K562 (cell line): ENCODE data around the gene SBNO1. TPM values are rescaled to one million over a fixed set of nuclear protein-coding genes. Genes with fewer than 3 reads are reported as not detected.

Experiments
- ARID1B ChIP-seq: fragments of 450-650 bp; IDR thresholded peaks from 2 replicates; pipeline ENCODE4 v1.6.1; 2016; ENCODE audit warnings: antibody characterized with exemption, mild to moderate bottlenecking, inconsistent platforms
- ATF6 ChIP-seq: sonication (generic); formaldehyde crosslinking; IDR thresholded peaks from 2 replicates; pipeline ENCODE4 v1.4.0; 2020; ENCODE audit warnings: mild to moderate bottlenecking, missing genetic modification reagents
- E2F6 ChIP-seq, 2 experiments: IDR thresholded peaks; 2 replicates each; pipeline ENCODE4 v1.6.1; 2011; ENCODE audit warnings: borderline replicate concordance in 1 of 2, control low read depth in 1 of 2, low read depth in 1 of 2, low read length in 1 of 2, mild to moderate bottlenecking in 1 of 2, mixed read lengths in 1 of 2, moderate library complexity in 1 of 2; ENCODE audit not compliant: insufficient read depth in 1 of 2, insufficient read length in 1 of 2, poor library complexity in 1 of 2, severe bottlenecking in 1 of 2; ENCODE audit errors: extremely low read depth in 1 of 2
- IRF1 ChIP-seq: sonication (generic); formaldehyde crosslinking; IDR thresholded peaks from 2 replicates; pipeline ENCODE4 v1.8.0; 2022; ENCODE audit warnings: missing genetic modification reagents, mild to moderate bottlenecking, borderline replicate concordance
- MAZ ChIP-seq, 2 experiments: fragments of 450-650 bp in 1 of 2; sonication (generic) in 1 of 2; formaldehyde crosslinking; IDR thresholded peaks in 1 of 2; conservative IDR thresholded peaks in 1 of 2; 2 replicates each; pipeline versions ENCODE4 v1.4.0 to v1.5.0; 2020; ENCODE audit warnings: mild to moderate bottlenecking in 1 of 2, missing genetic modification reagents in 1 of 2
- MBD1 ChIP-seq: fragments of 250-450 bp; sonication (Bioruptor Pico); IDR thresholded peaks from 2 replicates; pipeline ENCODE4 v1.8.0; 2022; ENCODE audit warnings: inconsistent platforms
- NFIC ChIP-seq: fragments of 450-650 bp; IDR thresholded peaks from 2 replicates; pipeline ENCODE4 v1.6.1; 2017; ENCODE audit warnings: mild to moderate bottlenecking, inconsistent platforms
- NR4A1 ChIP-seq, 2 experiments: fragments of 250-450 bp in 1 of 2; fragments of 450-650 bp in 1 of 2; sonication (Bioruptor Pico) in 1 of 2; IDR thresholded peaks; 2 replicates each; pipeline versions ENCODE4 v1.4.0 to v1.6.1; 2016 to 2020; ENCODE audit warnings: mild to moderate bottlenecking in 2 of 2, missing compliant biosample characterization in 1 of 2, missing genetic modification characterization in 1 of 2, moderate library complexity in 1 of 2
- OTX1 ChIP-seq: fragments of 450-650 bp; formaldehyde crosslinking; IDR thresholded peaks from 2 replicates; pipeline ENCODE4 v1.4.0; 2022; ENCODE audit warnings: mild to moderate bottlenecking
- POLR2G ChIP-seq: fragments of 200-400 bp; formaldehyde crosslinking; IDR thresholded peaks from 2 replicates; pipeline ENCODE4 v1.6.1; 2017; ENCODE audit warnings: low read depth, mild to moderate bottlenecking, antibody characterized with exemption, low read length, moderate library complexity
- RFX5 ChIP-seq: IDR thresholded peaks from 2 replicates; pipeline ENCODE4 v1.6.1; 2011; ENCODE audit warnings: low read depth, mild to moderate bottlenecking, improper control_type of control experiment, low read length
- TEAD4 ChIP-seq, 2 experiments: sonication (generic) in 1 of 2; formaldehyde crosslinking in 1 of 2; IDR thresholded peaks; 2 replicates each; pipeline versions ENCODE4 v1.6.1 to v1.8.0; 2012 to 2022; ENCODE audit warnings: borderline replicate concordance in 1 of 2, inconsistent platforms in 1 of 2, low read length in 1 of 2, mild to moderate bottlenecking in 1 of 2, missing genetic modification reagents in 1 of 2
- ZBTB2 ChIP-seq: fragments of 450-650 bp; IDR thresholded peaks from 2 replicates; pipeline ENCODE4 v1.6.1; 2016; ENCODE audit warnings: antibody characterized with exemption
- ZKSCAN8 ChIP-seq: fragments of 200-800 bp; sonication (Bioruptor generic); IDR thresholded peaks from 2 replicates; pipeline ENCODE4 v1.6.1; 2016; ENCODE audit warnings: missing genetic modification characterization, missing compliant biosample characterization
- ZNF280A ChIP-seq: fragments of 450-650 bp; IDR thresholded peaks from 2 replicates; pipeline ENCODE4 v1.6.1; 2018; ENCODE audit warnings: mild to moderate bottlenecking, low read depth; ENCODE audit not compliant: partially characterized antibody
- polyA plus RNA-seq, 8 experiments: library from polyadenylated mRNA; depleted of rRNA in 4 of 8; stranded (reverse) in 5 of 8; unstranded in 3 of 8; fragments of >200 nt; fragmentation: Nextera tagmentation in 2 of 8; fragmentation: Illumina TruSeq in 1 of 8; extraction: Ambion mirVana in 2 of 8; extraction: Trizol in 1 of 8; gene quantifications; 2 replicates each; pipeline versions ENCODE4 v1.2.1 to v1.2.3, GENCODE V29; 2011 to 2014; ENCODE audit warnings: inconsistent platforms in 1 of 8, missing spikeins in 1 of 8
- total RNA-seq, 7 experiments: library from RNA; depleted of rRNA in 6 of 7; stranded (reverse); fragments of >200 nt in 6 of 7; fragmentation: Illumina TruSeq in 2 of 7; extraction: Trizol in 2 of 7; gene quantifications; 2 replicates each; pipeline versions ENCODE4 v1.2.1 to v1.2.3, GENCODE V29; 2011 to 2021; ENCODE audit warnings: low replicate concordance in 1 of 7

SBNO1 gene
- total and polyA plus RNA-seq, 9 of the 15 experiments (the other 6 are each of a cell fraction or from before 2014, with no cell fraction given), result 14.9 to 77.1 (median 35.9) TPM

- TF ChIP-seq MBD1, result no peak
- no peak for TF ChIP-seq NR4A1 (CRISPR knock-in tag; IDR thresholded peaks at IDR 0.05)
- no peak for TF ChIP-seq NR4A1 (tag; IDR thresholded peaks at IDR 0.05)
- peak; percentile 84 for TF ChIP-seq POLR2G
- peak; percentile 41; the same call in 1 of the 2 replicates for TF ChIP-seq ARID1B
- TF ChIP-seq RFX5, result no peak
- no peak for TF ChIP-seq NFIC
- no peak for TF ChIP-seq OTX1
- peak; percentile 96 for TF ChIP-seq ZBTB2
- TF ChIP-seq IRF1 (CRISPR knock-in tag), result no peak
- no peak for TF ChIP-seq ZNF280A
- peak; percentile 44 for TF ChIP-seq TEAD4 (IDR thresholded peaks at IDR 0.05; ENCODE audit: low read length)
- TF ChIP-seq TEAD4 (CRISPR knock-in tag; IDR thresholded peaks at IDR 0.05; ENCODE audit: borderline replicate concordance), result 0 out of 2 replicates have a peak, but pooled peaks have one; percentile 34
- peak; percentile 63 to 86 for TF ChIP-seq E2F6 (IDR thresholded peaks at IDR 0.05; ENCODE audit: borderline replicate concordance in 1 of 2, extremely low read depth in 1 of 2, insufficient read depth in 1 of 2, insufficient read length in 1 of 2, low read depth in 1 of 2, low read length in 1 of 2, poor library complexity in 1 of 2, severe bottlenecking in 1 of 2)
- TF ChIP-seq ATF6, result no peak
- TF ChIP-seq MAZ (CRISPR knock-in tag; conservative IDR thresholded peaks at IDR 0.05 in 1 of 2, IDR thresholded peaks at IDR 0.05 in 1 of 2), result peak in 1 of 2 experiments; percentile 30; a peak in 1 of 4 replicates
- no peak for TF ChIP-seq ZKSCAN8 (CRISPR knock-in tag)
These were observed 624 bp upstream of the SBNO1 start (continued) for GRCh38 chr12:123365025-123365917.
